Activated naive CD4-positive, alpha-beta T cell treated with anti-CD3 and anti-CD28 coated beads, Interleukin-2, amount 10 ng/mL, durations not matched to agents 7 days and 5 days (primary cell): ENCODE data around the gene NDUFB1.

Experiments
- CTCF ChIA-PET: fragments of 350-600 bp; sonication (Branson Sonifier 250); formaldehyde crosslinking; loops from one replicate; lab custom pipeline; 2021; ENCODE audit warnings: antibody characterized with exemption; lab: Charles Lee
- DNase-seq: peaks from one replicate; pipeline ENCODE4 v3.0.0-alpha.2; 2020
- H3K27ac Mint-ChIP-seq: one replicate; pipeline ENCODE4 v1.8.0; 2021; ENCODE audit warnings: mild to moderate bottlenecking, moderate library complexity, mixed read lengths
- H3K27me3 Mint-ChIP-seq: one replicate; pipeline ENCODE4 v1.8.0; 2021; ENCODE audit warnings: mild to moderate bottlenecking, mixed read lengths
- H3K36me3 Mint-ChIP-seq: one replicate; pipeline ENCODE4 v1.8.0; 2021; ENCODE audit warnings: mixed read lengths
- H3K4me1 Mint-ChIP-seq: one replicate; pipeline ENCODE4 v1.8.0; 2021; ENCODE audit warnings: mixed read lengths
- H3K4me3 Mint-ChIP-seq: one replicate; pipeline ENCODE4 v1.8.0; 2021; ENCODE audit warnings: mild to moderate bottlenecking, moderate library complexity, mixed read lengths
- H3K9me3 Mint-ChIP-seq: one replicate; pipeline ENCODE4 v1.8.0; 2021; ENCODE audit warnings: mixed read lengths

NDUFB1 gene

GRCh38 chr14:92121670-92122350 is at the start of gene NDUFB1, which contains the start of gene CPSF2:
TSS of gene NDUFB1 (minus strand) at chr14:92121706. CDS start at chr14:92117637, 4,069 bp downstream.
TSS of gene CPSF2 (plus strand) at chr14:92121969. CDS start at chr14:92130985, 9,016 bp downstream.
- no peaks in the 10 kb centered on the region for H3K27me3 Mint-ChIP-seq

GRCh38 chr14:92164958-92165357 is 43.5 kb upstream of the NDUFB1 start:
- H3K4me3 Mint-ChIP-seq = no peak overlapping the region
- DNase-seq = no peak
- H3K9me3 Mint-ChIP-seq = peaks cover 6% of the 10 kb centered on the region
- H3K27ac Mint-ChIP-seq = no peak overlapping the region
- CTCF ChIA-PET = no interaction called here
- no peaks in the 10 kb centered on the region for H3K27me3 Mint-ChIP-seq
- H3K36me3 Mint-ChIP-seq = peaks cover 51% of the 10 kb centered on the region
- no peaks in the 10 kb centered on the region for H3K4me1 Mint-ChIP-seq

More at GRCh38 chr14:92121670-92122350, at the start of gene NDUFB1, which contains the start of gene CPSF2:
- CTCF ChIA-PET = interaction anchor here (0.5 to 1.7 kb wide), 3 partner anchors 16 to 230 kb away, joined by 3 to 8 read pairs (median 4); partner anchors contain the start of gene ATXN3
- H3K9me3 Mint-ChIP-seq = no peaks in the 10 kb centered on the region
- peak within 1 kb of the TSS; percentile 98 for H3K27ac Mint-ChIP-seq
- DNase-seq = peak; percentile 92
- peaks cover 33% of the 10 kb centered on the region for H3K36me3 Mint-ChIP-seq
- H3K4me1 Mint-ChIP-seq = peaks cover 41% of the 10 kb centered on the region
- peak within 1 kb of the TSS; percentile 91 for H3K4me3 Mint-ChIP-seq

GRCh38 chr14:92161521-92161920 is 40.0 kb upstream of the NDUFB1 start:
- CTCF ChIA-PET = no interaction called here
- no peak overlapping the region for H3K27ac Mint-ChIP-seq
- H3K36me3 Mint-ChIP-seq = peaks cover 54% of the 10 kb centered on the region
- DNase-seq = no peak
- H3K9me3 Mint-ChIP-seq = peaks cover 4% of the 10 kb centered on the region
- H3K4me1 Mint-ChIP-seq = peaks cover 7% of the 10 kb centered on the region
- H3K4me3 Mint-ChIP-seq = no peak overlapping the region
- H3K27me3 Mint-ChIP-seq = no peaks in the 10 kb centered on the region

GRCh38 chr14:92160619-92161018 is 39.1 kb upstream of the NDUFB1 start:
- H3K36me3 Mint-ChIP-seq = peaks cover 54% of the 10 kb centered on the region
- H3K9me3 Mint-ChIP-seq = peaks cover 4% of the 10 kb centered on the region
- CTCF ChIA-PET = no interaction called here
- no peak overlapping the region for H3K4me3 Mint-ChIP-seq
- no peaks in the 10 kb centered on the region for H3K27me3 Mint-ChIP-seq
- no peak overlapping the region for H3K27ac Mint-ChIP-seq
- no peak for DNase-seq
- H3K4me1 Mint-ChIP-seq = peaks cover 7% of the 10 kb centered on the region

GRCh38 chr14:92154283-92154942 is 32.9 kb upstream of the NDUFB1 start:
- Mint-ChIP-seq H3K4me1 (peaks cover 7% of the 10 kb centered on the region), H3K36me3 (peaks cover 29% of the 10 kb centered on the region), H3K27me3 (no peaks in the 10 kb centered on the region), H3K4me3 (no peak overlapping the region), H3K9me3 (no peaks in the 10 kb centered on the region), H3K27ac (no peak overlapping the region)
- no peak for DNase-seq
- CTCF ChIA-PET = no interaction called here

- CTCF ChIA-PET = no interaction called here
- no peak for DNase-seq
- Mint-ChIP-seq H3K4me3 (no peak overlapping the region), H3K36me3 (peaks cover 33% of the 10 kb centered on the region), H3K27ac (no peak overlapping the region), H3K27me3 (no peaks in the 10 kb centered on the region), H3K9me3 (no peaks in the 10 kb centered on the region), H3K4me1 (peaks cover 7% of the 10 kb centered on the region)
Observed at GRCh38 chr14:92153581-92153980, 32.1 kb upstream of the NDUFB1 start.

GRCh38 chr14:92144708-92145107 is 23.2 kb upstream of the NDUFB1 start:
- no peaks in the 10 kb centered on the region for H3K9me3 Mint-ChIP-seq
- CTCF ChIA-PET = interaction anchor here (0.6 to 1.2 kb wide), 2 partner anchors 25 to 63 kb away, joined by 3 read pairs; no protein-coding TSS in a partner anchor
- H3K4me3 Mint-ChIP-seq = no peak overlapping the region
- no peak overlapping the region for H3K27ac Mint-ChIP-seq
- no peaks in the 10 kb centered on the region for H3K27me3 Mint-ChIP-seq
- no peak for DNase-seq
- H3K36me3 Mint-ChIP-seq = peaks cover 51% of the 10 kb centered on the region
- H3K4me1 Mint-ChIP-seq = no peaks in the 10 kb centered on the region

- CTCF ChIA-PET = interaction anchor here (1.0 kb wide), 1 partner anchor 208 kb away, joined by 5 read pairs; no protein-coding TSS in a partner anchor
- Mint-ChIP-seq H3K9me3 (no peaks in the 10 kb centered on the region), H3K4me1 (no peaks in the 10 kb centered on the region), H3K27me3 (no peaks in the 10 kb centered on the region), H3K36me3 (peaks cover 46% of the 10 kb centered on the region), H3K27ac (no peak overlapping the region), H3K4me3 (no peak overlapping the region)
- DNase-seq = no peak
Observed at GRCh38 chr14:92143962-92144361, 22.5 kb upstream of the NDUFB1 start.

GRCh38 chr14:92143309-92143708 is 21.8 kb upstream of the NDUFB1 start:
- H3K4me3 Mint-ChIP-seq = no peak overlapping the region
- no peaks in the 10 kb centered on the region for H3K27me3 Mint-ChIP-seq
- H3K27ac Mint-ChIP-seq = no peak overlapping the region
- H3K36me3 Mint-ChIP-seq = peaks cover 49% of the 10 kb centered on the region
- no peaks in the 10 kb centered on the region for H3K9me3 Mint-ChIP-seq
- CTCF ChIA-PET = interaction anchor here (1.0 kb wide), 1 partner anchor 209 kb away, joined by 5 read pairs; no protein-coding TSS in a partner anchor
- H3K4me1 Mint-ChIP-seq = no peaks in the 10 kb centered on the region
- no peak for DNase-seq

GRCh38 chr14:92135269-92135668 is 13.8 kb upstream of the NDUFB1 start:
- CTCF ChIA-PET = interaction anchor here (0.8 to 3.7 kb wide), 6 partner anchors 11 to 468 kb away, joined by 3 to 28 read pairs (median 4); partner anchors contain the start of gene ATXN3
- no peak overlapping the region for H3K27ac Mint-ChIP-seq
- no peak for DNase-seq
- no peak overlapping the region for H3K4me3 Mint-ChIP-seq
- no peaks in the 10 kb centered on the region for H3K4me1 Mint-ChIP-seq
- H3K36me3 Mint-ChIP-seq = peaks cover 29% of the 10 kb centered on the region
- H3K27me3 Mint-ChIP-seq = no peaks in the 10 kb centered on the region
- H3K9me3 Mint-ChIP-seq = no peaks in the 10 kb centered on the region

GRCh38 chr14:92134456-92134855 is 12.9 kb upstream of the NDUFB1 start:
- Mint-ChIP-seq H3K4me3 (no peak overlapping the region), H3K36me3 (peaks cover 29% of the 10 kb centered on the region), H3K27ac (no peak overlapping the region), H3K4me1 (no peaks in the 10 kb centered on the region), H3K9me3 (no peaks in the 10 kb centered on the region), H3K27me3 (no peaks in the 10 kb centered on the region)
- DNase-seq = no peak
- CTCF ChIA-PET = interaction anchor here (1.0 to 3.7 kb wide), 4 partner anchors 28 to 432 kb away, joined by 3 to 28 read pairs (median 4); partner anchors contain the start of gene ATXN3

GRCh38 chr14:92122761-92123160 is 1.3 kb upstream of the NDUFB1 start:
- H3K4me3 Mint-ChIP-seq = peak overlapping the region; percentile 91

GRCh38 chr14:92122351-92122677 is 808 bp upstream of the NDUFB1 start:
- peak; percentile 28 for DNase-seq
- Mint-ChIP-seq H3K4me1 (peaks cover 46% of the 10 kb centered on the region), H3K36me3 (peaks cover 37% of the 10 kb centered on the region), H3K4me3 (peak overlapping the region; percentile 91), H3K27me3 (no peaks in the 10 kb centered on the region), H3K27ac (peak overlapping the region; percentile 98), H3K9me3 (no peaks in the 10 kb centered on the region)
- CTCF ChIA-PET = interaction anchor here (0.5 to 1.7 kb wide), 3 partner anchors 16 to 230 kb away, joined by 3 to 8 read pairs (median 4); partner anchors contain the start of gene ATXN3

More at GRCh38 chr14:92122761-92123160, 1.3 kb upstream of the NDUFB1 start:
- Mint-ChIP-seq H3K9me3 (no peaks in the 10 kb centered on the region), H3K27me3 (no peaks in the 10 kb centered on the region), H3K4me1 (peaks cover 50% of the 10 kb centered on the region), H3K27ac (peak overlapping the region; percentile 98), H3K36me3 (peaks cover 38% of the 10 kb centered on the region)
- no peak for DNase-seq
- CTCF ChIA-PET = interaction anchor here (0.5 to 1.7 kb wide), 3 partner anchors 16 to 229 kb away, joined by 3 to 4 read pairs (median 3); partner anchors contain the start of gene ATXN3

- Mint-ChIP-seq H3K27ac (peak overlapping the region; percentile 98), H3K27me3 (no peaks in the 10 kb centered on the region), H3K9me3 (no peaks in the 10 kb centered on the region), H3K4me3 (peak overlapping the region; percentile 91), H3K4me1 (peaks cover 40% of the 10 kb centered on the region), H3K36me3 (peaks cover 36% of the 10 kb centered on the region)
- no peak for DNase-seq
- CTCF ChIA-PET = interaction anchor here (1.0 to 3.3 kb wide), 3 partner anchors 14 to 18 kb away, joined by 3 to 26 read pairs (median 8); partner anchors contain the start of gene ATXN3
Observed at GRCh38 chr14:92121207-92121669, 268 bp downstream of the NDUFB1 start.
